Measurements from ENCODE around the gene SFR1. TPM values are rescaled to one million over a fixed set of nuclear protein-coding genes. Genes with fewer than 3 reads are reported as not detected.

SFR1 gene
- total RNA-seq, 1 experiment from 2014 or later, result 11.6 TPM

DNA sequence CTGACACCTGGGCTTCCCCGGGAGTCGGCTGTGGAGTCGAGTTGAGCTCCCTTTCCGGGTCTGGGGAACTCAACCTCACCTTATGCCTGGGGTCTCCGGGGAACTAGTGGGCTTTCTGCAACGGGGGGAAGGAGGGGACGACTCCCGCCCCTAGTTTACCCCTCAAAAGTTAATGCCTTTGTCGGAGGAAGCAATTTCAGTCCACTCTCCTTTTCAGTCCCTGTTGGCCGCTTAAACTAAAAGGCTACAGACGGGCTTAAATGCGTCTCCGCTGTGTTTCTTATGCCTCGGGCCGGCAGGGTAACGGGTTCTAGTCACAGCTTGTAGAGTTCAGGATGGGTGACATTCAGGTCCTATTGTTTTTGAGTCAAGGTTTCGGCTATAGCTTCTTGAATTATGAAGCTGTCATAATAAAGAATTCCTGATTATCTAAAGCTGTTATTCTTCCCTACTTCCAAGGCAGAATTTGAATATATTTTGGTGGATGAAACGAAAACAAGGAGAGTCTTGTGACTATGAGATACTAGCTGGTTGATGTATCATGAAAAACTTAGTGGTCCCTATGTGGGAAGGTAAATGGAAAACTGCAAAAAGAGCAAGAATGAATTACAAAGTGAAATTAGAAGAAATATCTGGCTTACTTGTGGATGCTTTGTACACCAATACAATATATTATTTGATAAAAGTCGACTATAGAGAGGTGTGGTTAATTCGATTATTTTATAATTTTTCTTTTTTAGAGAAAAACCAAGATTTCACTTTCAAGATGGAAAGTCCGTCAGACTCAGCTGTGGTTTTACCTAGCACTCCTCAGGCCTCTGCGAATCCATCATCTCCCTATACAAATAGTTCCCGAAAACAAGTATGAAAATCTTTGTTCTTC is 495 bp downstream of the SFR1 start:
- no peak for DNase-seq
- H3K27ac Mint-ChIP-seq (ENCODE audit: unreplicated experiment), result peak overlapping the region; percentile 94
- peak overlapping the region; percentile 70 for H3K4me3 Mint-ChIP-seq (ENCODE audit: low read depth, unreplicated experiment)
- BruUV-seq (replicated peaks), result TSS peak; percentile 62
- CTCF ChIA-PET, result interaction anchor here (0.6 to 1.6 kb wide), 7 partner anchors 13 to 234 kb away, joined by 3 to 6 read pairs (median 3); no protein-coding TSS in a partner anchor
- peaks cover 23% of the 10 kb centered on the region for H3K4me1 Mint-ChIP-seq (ENCODE audit: low read depth, unreplicated experiment)
- H3K27me3 Mint-ChIP-seq (ENCODE audit: unreplicated experiment), result no peaks in the 10 kb centered on the region
- intact Hi-C loops (cut with micrococcal nuclease; ENCODE audit: unreplicated experiment), result loop anchor here (1.0 to 5.0 kb wide), 5 partner anchors 40 to 234 kb away; no protein-coding TSS in a partner anchor
- TF ChIP-seq, protein P1, sequence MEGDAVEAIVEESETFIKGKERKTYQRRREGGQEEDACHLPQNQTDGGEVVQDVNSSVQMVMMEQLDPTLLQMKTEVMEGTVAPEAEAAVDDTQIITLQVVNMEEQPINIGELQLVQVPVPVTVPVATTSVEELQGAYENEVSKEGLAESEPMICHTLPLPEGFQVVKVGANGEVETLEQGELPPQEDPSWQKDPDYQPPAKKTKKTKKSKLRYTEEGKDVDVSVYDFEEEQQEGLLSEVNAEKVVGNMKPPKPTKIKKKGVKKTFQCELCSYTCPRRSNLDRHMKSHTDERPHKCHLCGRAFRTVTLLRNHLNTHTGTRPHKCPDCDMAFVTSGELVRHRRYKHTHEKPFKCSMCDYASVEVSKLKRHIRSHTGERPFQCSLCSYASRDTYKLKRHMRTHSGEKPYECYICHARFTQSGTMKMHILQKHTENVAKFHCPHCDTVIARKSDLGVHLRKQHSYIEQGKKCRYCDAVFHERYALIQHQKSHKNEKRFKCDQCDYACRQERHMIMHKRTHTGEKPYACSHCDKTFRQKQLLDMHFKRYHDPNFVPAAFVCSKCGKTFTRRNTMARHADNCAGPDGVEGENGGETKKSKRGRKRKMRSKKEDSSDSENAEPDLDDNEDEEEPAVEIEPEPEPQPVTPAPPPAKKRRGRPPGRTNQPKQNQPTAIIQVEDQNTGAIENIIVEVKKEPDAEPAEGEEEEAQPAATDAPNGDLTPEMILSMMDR (IDR thresholded peaks at IDR 0.05; ENCODE audit: unreplicated experiment), result no peak
- peaks cover 28% of the 10 kb centered on the region for H3K36me3 Mint-ChIP-seq (ENCODE audit: insufficient read depth, unreplicated experiment)
- H3K9me3 Mint-ChIP-seq (ENCODE audit: low read depth, unreplicated experiment), result no peaks in the 10 kb centered on the region

DNA sequence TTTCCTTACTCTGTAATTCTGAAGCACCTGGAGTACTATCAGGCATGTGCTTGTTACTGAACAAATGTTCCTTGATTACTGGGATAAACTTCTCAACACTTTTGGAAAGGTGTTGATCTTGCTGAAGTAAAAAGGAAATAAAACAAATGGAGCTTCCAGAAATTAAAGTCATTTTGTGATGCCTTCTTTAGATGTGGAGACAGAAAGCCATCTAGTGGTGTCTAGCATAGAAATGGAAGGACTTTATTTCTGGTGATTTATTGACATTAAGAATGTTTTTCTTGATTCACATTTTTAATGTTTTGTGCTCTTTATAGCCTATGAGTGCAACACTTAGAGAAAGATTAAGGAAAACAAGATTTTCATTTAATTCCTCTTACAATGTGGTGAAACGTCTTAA is 1.4 kb downstream of the SFR1 start:
- CTCF ChIA-PET, result interaction anchor here (0.6 to 1.1 kb wide), 4 partner anchors 74 to 502 kb away, joined by 3 read pairs; no protein-coding TSS in a partner anchor
- no peaks in the 10 kb centered on the region for H3K27me3 Mint-ChIP-seq (ENCODE audit: unreplicated experiment)
- BruUV-seq (replicated peaks), result no TSS peak
- H3K4me3 Mint-ChIP-seq (ENCODE audit: low read depth, unreplicated experiment), result peak overlapping the region; percentile 70
- no peak for DNase-seq
- no peak overlapping the region for H3K27ac Mint-ChIP-seq (ENCODE audit: unreplicated experiment)
- H3K36me3 Mint-ChIP-seq (ENCODE audit: insufficient read depth, unreplicated experiment), result peaks cover 28% of the 10 kb centered on the region
- H3K4me1 Mint-ChIP-seq (ENCODE audit: low read depth, unreplicated experiment), result peaks cover 23% of the 10 kb centered on the region
- H3K9me3 Mint-ChIP-seq (ENCODE audit: low read depth, unreplicated experiment), result no peaks in the 10 kb centered on the region
- intact Hi-C loops (cut with micrococcal nuclease; ENCODE audit: unreplicated experiment), result loop anchor here (1.0 to 5.0 kb wide), 5 partner anchors 41 to 235 kb away; no protein-coding TSS in a partner anchor
- TF ChIP-seq, protein P1 (IDR thresholded peaks at IDR 0.05; ENCODE audit: unreplicated experiment), result no peak

DNA sequence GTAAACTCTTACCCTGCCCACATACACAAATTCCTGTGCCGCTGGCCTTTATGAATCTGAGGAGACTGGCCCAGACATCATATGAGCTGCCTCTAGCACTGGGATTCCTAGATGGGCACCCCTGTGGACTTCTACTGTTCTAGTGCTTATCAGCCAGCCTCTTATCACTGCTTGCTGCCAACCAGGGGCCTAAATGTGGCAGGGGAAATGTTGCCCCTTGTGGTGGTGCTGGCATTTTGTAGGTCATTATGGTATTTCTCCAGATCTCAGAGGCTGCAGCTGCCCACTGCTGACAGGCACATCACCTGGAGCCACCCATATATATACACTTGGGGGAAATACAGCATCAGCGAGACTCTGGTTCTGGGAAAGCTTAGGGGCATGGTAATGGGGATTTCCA is 5.4 kb downstream of the SFR1 start:
- TF ChIP-seq, protein P1 (IDR thresholded peaks at IDR 0.05; ENCODE audit: unreplicated experiment), result peak; percentile 32
- Mint-ChIP-seq H3K9me3 (ENCODE audit: low read depth, unreplicated experiment) (no peaks in the 10 kb centered on the region), H3K4me1 (ENCODE audit: low read depth, unreplicated experiment) (peaks cover 6% of the 10 kb centered on the region), H3K27me3 (ENCODE audit: unreplicated experiment) (no peaks in the 10 kb centered on the region), H3K4me3 (ENCODE audit: low read depth, unreplicated experiment) (no peak overlapping the region), H3K36me3 (ENCODE audit: insufficient read depth, unreplicated experiment) (peaks cover 9% of the 10 kb centered on the region), H3K27ac (ENCODE audit: unreplicated experiment) (no peak overlapping the region)
- intact Hi-C loops (cut with micrococcal nuclease; ENCODE audit: unreplicated experiment), result no loop called here
- CTCF ChIA-PET, result no interaction called here
- BruUV-seq (replicated peaks), result no TSS peak
- DNase-seq, result peak; percentile 29

DNA sequence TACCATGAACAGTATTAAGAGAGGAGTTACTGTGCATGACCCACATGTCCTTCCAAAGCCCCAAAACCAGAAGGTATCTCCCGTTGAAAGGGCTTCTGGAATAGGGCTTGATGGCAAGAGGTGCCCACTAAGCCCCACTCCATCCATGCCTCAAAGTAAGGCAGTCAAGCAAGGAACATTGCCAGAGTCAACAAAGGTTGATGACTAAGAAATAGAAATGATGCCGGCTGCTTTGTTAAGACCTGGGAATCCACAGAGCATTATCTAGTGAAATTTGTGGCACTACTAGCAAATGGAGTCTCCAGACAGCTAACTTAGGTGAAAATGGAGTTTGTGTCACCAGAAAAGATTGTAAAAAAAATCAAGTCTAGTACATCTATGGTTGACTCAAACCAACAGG is 6.2 kb downstream of the SFR1 start:
- CTCF ChIA-PET, result no interaction called here
- BruUV-seq (replicated peaks), result no TSS peak
- H3K27ac Mint-ChIP-seq (ENCODE audit: unreplicated experiment), result no peak overlapping the region
- TF ChIP-seq, protein P1 (IDR thresholded peaks at IDR 0.05; ENCODE audit: unreplicated experiment), result no peak
- H3K4me3 Mint-ChIP-seq (ENCODE audit: low read depth, unreplicated experiment), result no peak overlapping the region
- no peak for DNase-seq
- no peaks in the 10 kb centered on the region for H3K27me3 Mint-ChIP-seq (ENCODE audit: unreplicated experiment)
- no peaks in the 10 kb centered on the region for H3K9me3 Mint-ChIP-seq (ENCODE audit: low read depth, unreplicated experiment)
- intact Hi-C loops (cut with micrococcal nuclease; ENCODE audit: unreplicated experiment), result no loop called here
- H3K4me1 Mint-ChIP-seq (ENCODE audit: low read depth, unreplicated experiment), result peaks cover 6% of the 10 kb centered on the region
- peaks cover 7% of the 10 kb centered on the region for H3K36me3 Mint-ChIP-seq (ENCODE audit: insufficient read depth, unreplicated experiment)

Measured in Calu3 (cell line).